Cardiac muscle cell (in vitro differentiated cells and primary cell): ENCODE data around the gene BPNT1. TPM values are rescaled to one million over a fixed set of nuclear protein-coding genes. Genes with fewer than 3 reads are reported as not detected.
"Not testable (repeated sequence)": the region's sequence is repeated elsewhere in the genome, so short reads cannot be mapped to it uniquely, and the experiment has no call there.

ENCODE experiments used
- DNase-seq, 2 donors: peaks; one replicate each; pipeline versions ENCODE4 v3.0.0 to v3.0.0-alpha.2; 2010 to 2017; ENCODE audit warnings: low read depth in 1 of 2, low spot score in 1 of 2
- H3K27ac ChIP-seq: fragments of 200-600 bp; sonication (generic); 2 replicates; pipeline ENCODE4 v1.5.1; 2016
- H3K27me3 ChIP-seq: fragments of 200-600 bp; sonication (generic); 2 replicates; pipeline ENCODE4 v1.6.0; 2016; ENCODE audit warnings: control low read depth
- H3K36me3 ChIP-seq: fragments of 200-600 bp; sonication (generic); 2 replicates; pipeline ENCODE4 v1.5.1; 2016; ENCODE audit warnings: control low read depth
- H3K4me1 ChIP-seq: fragments of 200-600 bp; sonication (generic); 2 replicates; pipeline ENCODE4 v1.8.1; 2017; ENCODE audit warnings: low read depth, mild to moderate bottlenecking, mixed run types
- H3K4me3 ChIP-seq: fragments of 200-600 bp; sonication (generic); 2 replicates; pipeline ENCODE4 v1.5.1; 2016; ENCODE audit warnings: mild to moderate bottlenecking
- H3K9me3 ChIP-seq: fragments of 200-600 bp; sonication (generic); 2 replicates; pipeline ENCODE4 v1.5.1; 2017; ENCODE audit warnings: low read depth, mild to moderate bottlenecking, control low read depth
- polyA plus RNA-seq: library from polyadenylated mRNA; unstranded; fragments of >200 nt; fragmentation: Nextera tagmentation; extraction: Ambion mirVana; gene quantifications from 2 replicates; pipeline ENCODE4 v1.2.1, GENCODE V29; 2016
- total RNA-seq: library from RNA; depleted of rRNA; stranded (reverse); fragments of >200 nt; gene quantifications from 2 replicates; pipeline ENCODE4 v1.2.3, GENCODE V29; 2016
- TF ChIP-seq, protein P1 (sequence below): IDR thresholded peaks from 2 replicates; pipeline ENCODE4 v1.5.1; 2012; ENCODE audit warnings: low read depth, mild to moderate bottlenecking, low read length

The BPNT1 gene
- total and polyA plus RNA-seq, 2 experiments from 2014 or later, result 12.4 to 27.7 TPM

DNA sequence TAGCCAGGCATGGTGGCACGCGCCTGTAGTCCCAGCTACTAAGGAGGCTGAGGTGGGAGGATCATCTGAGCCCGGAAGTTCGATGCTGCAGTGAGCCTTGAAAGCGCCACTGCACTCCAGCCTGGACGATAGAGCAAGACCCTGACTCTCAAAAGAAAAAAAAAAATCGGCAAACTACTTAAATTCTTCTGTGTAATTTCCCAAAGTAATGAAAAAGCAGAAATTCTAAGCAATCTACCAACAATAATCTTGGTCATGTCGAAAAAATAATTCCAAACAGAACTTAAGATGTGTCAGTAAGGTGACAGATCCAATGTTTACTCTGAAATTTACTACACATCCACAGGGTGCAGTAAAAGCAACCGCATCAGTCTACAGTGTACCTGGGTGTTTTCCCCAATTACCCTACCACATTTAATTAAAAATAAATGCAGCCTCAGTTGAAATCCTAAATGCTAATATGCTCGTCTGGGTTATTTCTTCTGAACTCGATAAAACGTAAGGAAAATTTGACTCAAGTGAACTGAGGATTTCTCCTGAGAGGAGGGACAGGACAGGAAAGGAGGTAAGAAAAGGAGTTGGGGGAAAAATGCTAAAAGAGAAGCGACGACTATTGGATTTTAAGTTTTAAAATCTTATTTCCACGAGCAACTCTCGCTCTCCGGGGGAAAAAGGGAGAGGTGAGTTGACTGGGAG lies 44.1 kb downstream of the BPNT1 start:
- Histone ChIP-seq H3K36me3 (no peaks in the 10 kb centered on the region), H3K27ac (no peak overlapping the region), H3K9me3 (no peaks in the 10 kb centered on the region), H3K4me1 (peaks cover 12% of the 10 kb centered on the region), H3K4me3 (peak overlapping the region; percentile 62), H3K27me3 (no peaks in the 10 kb centered on the region)
- DNase-seq, result no peak
- TF ChIP-seq, protein P1, sequence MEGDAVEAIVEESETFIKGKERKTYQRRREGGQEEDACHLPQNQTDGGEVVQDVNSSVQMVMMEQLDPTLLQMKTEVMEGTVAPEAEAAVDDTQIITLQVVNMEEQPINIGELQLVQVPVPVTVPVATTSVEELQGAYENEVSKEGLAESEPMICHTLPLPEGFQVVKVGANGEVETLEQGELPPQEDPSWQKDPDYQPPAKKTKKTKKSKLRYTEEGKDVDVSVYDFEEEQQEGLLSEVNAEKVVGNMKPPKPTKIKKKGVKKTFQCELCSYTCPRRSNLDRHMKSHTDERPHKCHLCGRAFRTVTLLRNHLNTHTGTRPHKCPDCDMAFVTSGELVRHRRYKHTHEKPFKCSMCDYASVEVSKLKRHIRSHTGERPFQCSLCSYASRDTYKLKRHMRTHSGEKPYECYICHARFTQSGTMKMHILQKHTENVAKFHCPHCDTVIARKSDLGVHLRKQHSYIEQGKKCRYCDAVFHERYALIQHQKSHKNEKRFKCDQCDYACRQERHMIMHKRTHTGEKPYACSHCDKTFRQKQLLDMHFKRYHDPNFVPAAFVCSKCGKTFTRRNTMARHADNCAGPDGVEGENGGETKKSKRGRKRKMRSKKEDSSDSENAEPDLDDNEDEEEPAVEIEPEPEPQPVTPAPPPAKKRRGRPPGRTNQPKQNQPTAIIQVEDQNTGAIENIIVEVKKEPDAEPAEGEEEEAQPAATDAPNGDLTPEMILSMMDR, result no peak

- H3K4me3 ChIP-seq, result no peak overlapping the region
- H3K4me1 ChIP-seq, result peaks cover 12% of the 10 kb centered on the region
- TF ChIP-seq, protein P1, result no peak
- no peak for DNase-seq
- no peaks in the 10 kb centered on the region for H3K36me3 ChIP-seq
- no peaks in the 10 kb centered on the region for H3K27me3 ChIP-seq
- no peaks in the 10 kb centered on the region for H3K9me3 ChIP-seq
- H3K27ac ChIP-seq, result no peak overlapping the region
These were observed 44.8 kb downstream of the BPNT1 start for GRCh38 chr1:220044678-220045355.

GRCh38 chr1:220043646-220044045 lies 45.9 kb downstream of the BPNT1 start:
- Histone ChIP-seq H3K27ac (no peak overlapping the region), H3K4me3 (no peak overlapping the region), H3K27me3 (no peaks in the 10 kb centered on the region), H3K36me3 (no peaks in the 10 kb centered on the region), H3K9me3 (no peaks in the 10 kb centered on the region), H3K4me1 (peaks cover 12% of the 10 kb centered on the region)
- TF ChIP-seq, protein P1, result no peak
- DNase-seq, result peak in 1 of 2 donors; percentile 0

DNA sequence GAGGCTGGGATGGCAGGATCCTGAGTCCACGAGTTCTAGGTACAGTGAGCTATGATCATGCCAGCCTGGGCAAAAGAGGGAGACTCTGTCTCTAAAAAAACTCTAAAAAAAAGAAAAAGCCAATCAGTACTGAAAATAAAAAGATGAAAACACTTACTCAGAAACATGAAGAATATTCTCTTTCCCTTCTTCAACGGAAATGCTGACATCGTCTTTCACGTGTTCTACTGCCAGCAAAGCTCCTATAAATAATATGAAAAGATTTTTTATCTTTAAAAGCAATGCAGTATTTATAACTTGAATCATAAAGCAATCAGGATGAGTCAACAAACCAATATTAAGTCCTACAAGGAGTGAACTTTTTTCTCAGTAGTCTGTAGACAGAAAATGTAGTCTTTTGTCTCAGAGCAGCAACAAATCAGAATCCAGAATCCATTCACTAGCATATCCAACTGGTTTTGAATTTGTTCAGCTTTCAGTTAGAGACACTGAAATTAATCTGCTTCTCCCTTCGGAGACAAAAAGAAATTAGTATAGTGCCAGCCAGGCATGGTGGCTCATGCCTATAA lies 49.5 kb downstream of the BPNT1 start:
- Histone ChIP-seq H3K27me3 (no peaks in the 10 kb centered on the region), H3K4me1 (peaks cover 12% of the 10 kb centered on the region), H3K4me3 (no peak overlapping the region), H3K9me3 (no peaks in the 10 kb centered on the region), H3K36me3 (no peaks in the 10 kb centered on the region), H3K27ac (no peak overlapping the region)
- DNase-seq, result no peak
- TF ChIP-seq, protein P1, result no peak

DNA sequence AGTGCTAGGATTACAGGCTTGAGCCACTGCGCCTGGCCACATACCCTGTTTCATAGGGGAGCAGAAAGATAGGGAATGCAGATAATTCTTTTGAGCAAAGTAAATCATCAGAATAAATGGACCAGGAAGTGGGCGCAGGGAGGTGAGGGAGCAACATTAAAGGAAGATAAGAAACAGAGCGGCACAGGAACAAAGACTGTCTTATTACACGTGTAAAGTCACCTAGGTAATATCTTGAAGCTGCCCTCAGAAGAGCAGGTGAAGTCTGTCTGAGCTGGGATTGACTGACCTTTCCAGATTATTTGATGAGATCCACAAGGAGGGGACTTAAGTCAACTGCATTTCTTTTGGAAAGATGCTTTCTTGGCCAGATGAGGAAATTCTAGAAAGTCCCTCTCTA lies 50.9 kb downstream of the BPNT1 start:
- TF ChIP-seq, protein P1, result no peak
- H3K4me1 ChIP-seq, result peaks cover 5% of the 10 kb centered on the region
- no peak for DNase-seq
- H3K4me3 ChIP-seq, result no peak overlapping the region
- H3K36me3 ChIP-seq, result no peaks in the 10 kb centered on the region
- H3K9me3 ChIP-seq, result no peaks in the 10 kb centered on the region
- no peak overlapping the region for H3K27ac ChIP-seq
- H3K27me3 ChIP-seq, result no peaks in the 10 kb centered on the region

DNA sequence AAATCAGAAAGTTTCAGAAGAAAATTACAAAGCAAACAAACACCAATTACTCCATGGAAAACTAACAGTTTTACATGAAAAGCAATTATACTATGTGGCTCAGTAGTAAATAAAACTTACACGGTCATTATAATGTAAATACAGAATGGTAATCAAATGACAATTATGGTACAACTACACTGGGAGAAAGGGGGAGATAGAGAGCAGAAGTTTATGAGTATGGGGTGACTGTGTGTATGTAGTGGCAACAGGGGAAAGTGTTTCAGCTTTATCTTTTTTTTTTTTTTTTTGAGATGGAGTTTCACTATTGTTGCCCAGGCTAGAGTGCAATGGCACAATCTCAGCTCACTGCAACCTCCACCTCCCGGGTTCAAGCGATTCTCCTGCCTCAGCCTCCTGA lies 51.8 kb downstream of the BPNT1 start:
- not testable (repeated sequence) for H3K27ac ChIP-seq, DNase-seq, H3K36me3 ChIP-seq, H3K4me1 ChIP-seq, H3K9me3 ChIP-seq, H3K27me3 ChIP-seq, H3K4me3 ChIP-seq
